C4-2B (cell line): ENCODE results near the gene PRIMA1.

Experiments
- H3K27ac ChIP-seq: fragments of 450-650 bp; 2 replicates; pipeline ENCODE4 v1.5.1; 2017
- CTCF ChIP-seq: fragments of 450-650 bp; conservative IDR thresholded peaks from 2 replicates; pipeline ENCODE4 v1.5.1; 2017; ENCODE audit warnings: mild to moderate bottlenecking
- ZFX ChIP-seq: fragments of 450-650 bp; IDR thresholded peaks from 2 replicates; pipeline ENCODE4 v1.6.1; 2017

The PRIMA1 gene

GRCh38 chr14:93788293-93788542 is at the start of gene PRIMA1:
PRIMA1 (minus strand) TSS chr14:93788485; CDS start chr14:93787718, 767 bp downstream.
- TF ChIP-seq ZFX: no peak
- TF ChIP-seq CTCF: no peak
- H3K27ac ChIP-seq: peak within 1 kb of the TSS; percentile 23

- TF ChIP-seq ZFX (no peak), CTCF (no peak)
- H3K27ac ChIP-seq: no peak overlapping the region
Measured at GRCh38 chr14:93834699-93835371, 46.5 kb upstream of the PRIMA1 start.

GRCh38 chr14:93832665-93833064 is 44.4 kb upstream of the PRIMA1 start:
- H3K27ac ChIP-seq: no peak overlapping the region
- no peak for TF ChIP-seq ZFX
- TF ChIP-seq CTCF: no peak

- H3K27ac ChIP-seq: no peak overlapping the region
- TF ChIP-seq CTCF (no peak), ZFX (no peak)
Measured at GRCh38 chr14:93832081-93832480, 43.8 kb upstream of the PRIMA1 start.

- H3K27ac ChIP-seq: no peak overlapping the region
- TF ChIP-seq CTCF (no peak), ZFX (no peak)
Measured at GRCh38 chr14:93830753-93831461, 42.6 kb upstream of the PRIMA1 start.

- H3K27ac ChIP-seq: no peak overlapping the region
- TF ChIP-seq CTCF: no peak
- TF ChIP-seq ZFX: no peak
Measured at GRCh38 chr14:93829839-93830481, 41.7 kb upstream of the PRIMA1 start.

GRCh38 chr14:93825235-93825553 is 36.9 kb upstream of the PRIMA1 start:
- TF ChIP-seq CTCF (no peak), ZFX (no peak)
- no peak overlapping the region for H3K27ac ChIP-seq
